Right lobe of liver (tissue), 6 donors: Measurements from ENCODE around the gene HEATR3. TPM values are rescaled to one million over a fixed set of nuclear protein-coding genes. Genes with fewer than 3 reads are reported as not detected.

Experiments
- ATAC-seq, 4 donors: fragments of 200-7000 bp; cut with Tn5 transposase; one replicate each; pipeline ENCODE4 v1.9.1; 2020; ENCODE audit warnings: mild to moderate bottlenecking in 4 of 4, moderate library complexity in 4 of 4
- DNase-seq, 3 donors: peaks; one replicate each; pipeline ENCODE4 v3.0.0-alpha.2; 2020
- H3K27ac ChIP-seq, 3 donors: fragments of 200-600 bp; one replicate each; pipeline ENCODE4 v1.8.0; 2022
- H3K27me3 ChIP-seq, 2 donors: fragments of 200-600 bp; one replicate each; pipeline ENCODE4 v1.8.0; 2022
- H3K36me3 ChIP-seq, 4 donors: fragments of 200-600 bp; sonication (generic) in 1 of 4; one replicate each; pipeline versions ENCODE4 v1.5.1 to v1.8.0; 2017 to 2022; ENCODE audit warnings: control low read depth in 1 of 4
- H3K4me1 ChIP-seq, 4 donors: fragments of 200-600 bp; sonication (generic) in 1 of 4; one replicate each; pipeline versions ENCODE4 v1.5.1 to v1.8.0; 2017 to 2022; ENCODE audit warnings: control low read depth in 1 of 4
- H3K4me3 ChIP-seq, 3 donors: fragments of 200-600 bp; one replicate each; pipeline ENCODE4 v1.8.0; 2022
- H3K9me3 ChIP-seq, 4 donors: fragments of 200-600 bp; sonication (generic) in 1 of 4; one replicate each; pipeline versions ENCODE4 v1.5.1 to v1.8.0; 2017 to 2022; ENCODE audit warnings: control low read depth in 1 of 4
- POLR2A ChIP-seq: fragments of 450-650 bp; IDR thresholded peaks from one replicate; pipeline ENCODE4 v1.6.1; 2017; ENCODE audit warnings: antibody characterized with exemption, mild to moderate bottlenecking
- WGBS: methylation state at CpG from one replicate; pipeline ENCODE4 v1.1.6; 2018; ENCODE audit warnings: low coverage, low lambda C conversion rate; ENCODE audit not compliant: insufficient coverage; ENCODE audit errors: missing lambda C conversion rate; 5-methylcytosine and 5-hydroxymethylcytosine counted together
- intact Hi-C, 2 donors: fragments of 100-400 bp; cut with DNase I; formaldehyde crosslinking; loops; one replicate each; pipeline versions ENCODE4 v1.11.2 to v1.14.1; 2022
- total RNA-seq, 6 experiments: library from RNA; depleted of rRNA in 2 of 6; stranded (reverse); fragments of >200 nt in 2 of 6; fragmentation: NEBNext Ultra II Directional in 3 of 6; extraction: Animal tissue kit (Norgen Biotek cat#: 25700) in 3 of 6; gene quantifications; one replicate each; pipeline versions ENCODE4 v1.1.0 to v1.2.4, GENCODE V29; 2016 to 2023
- TF ChIP-seq, protein P1 (sequence below), 4 donors: fragments of 200-600 bp in 3 of 4; fragments of 450-650 bp in 1 of 4; IDR thresholded peaks; one replicate each; pipeline versions ENCODE4 v1.5.1 to v1.8.0; 2016 to 2022; ENCODE audit warnings: antibody characterized with exemption in 4 of 4, mild to moderate bottlenecking in 2 of 4
- donor health status: DM: no; HTN: yes; CAD: no.
- donor health status: DM: no; HTN: no; CAD: no.
- donor health status: DM: no; HTN: no; CAD: no.
- donor health status: DM: no; HTN: yes; CAD: no.
- donor health status: DM: no; HTN: yes; CAD: no.

Gene HEATR3
- total RNA-seq, 6 experiments from 2014 or later = 8.7 to 21.1 (median 12.2) TPM

DNA sequence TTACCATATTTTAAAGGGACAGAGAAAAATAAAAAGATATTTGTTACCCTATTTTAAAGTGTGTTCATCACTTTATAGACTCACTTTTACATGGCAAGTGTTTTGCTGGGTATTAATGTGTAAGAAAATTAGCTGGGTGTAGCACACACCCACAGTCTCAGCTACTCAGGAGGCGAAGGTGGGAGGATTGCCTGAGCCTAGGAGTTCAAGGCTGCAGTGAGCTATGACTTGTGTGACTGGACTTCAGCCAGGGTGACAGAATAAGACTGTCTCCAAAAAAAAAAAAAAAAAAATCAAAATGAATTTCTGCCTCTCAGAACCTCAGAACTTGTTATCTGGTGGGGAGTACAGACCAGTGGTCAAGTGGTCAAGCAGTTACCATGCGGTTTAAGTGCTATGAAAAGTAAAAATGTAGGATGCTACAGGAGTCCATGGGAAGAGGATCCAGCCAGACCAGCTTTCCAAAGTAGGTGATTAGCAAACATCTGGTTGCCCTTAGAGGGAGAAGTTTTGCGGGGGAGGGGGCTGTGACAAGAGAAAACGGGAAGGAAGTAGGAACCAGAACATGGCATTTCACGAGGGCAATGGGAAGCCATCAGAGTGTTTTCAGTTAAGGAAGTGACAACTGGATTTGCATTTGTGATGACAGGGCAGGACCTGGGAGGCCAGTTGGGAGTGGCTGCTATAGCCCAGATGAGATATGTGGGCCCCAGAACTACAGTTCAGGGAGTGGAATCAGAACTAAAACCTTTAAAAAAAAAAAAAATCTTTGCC is 26.8 kb upstream of the HEATR3 start:
- 40% methylated on average over 4 of the region's 5 CpGs for WGBS
- no peak overlapping the region for H3K4me3 ChIP-seq
- TF ChIP-seq, protein P1, sequence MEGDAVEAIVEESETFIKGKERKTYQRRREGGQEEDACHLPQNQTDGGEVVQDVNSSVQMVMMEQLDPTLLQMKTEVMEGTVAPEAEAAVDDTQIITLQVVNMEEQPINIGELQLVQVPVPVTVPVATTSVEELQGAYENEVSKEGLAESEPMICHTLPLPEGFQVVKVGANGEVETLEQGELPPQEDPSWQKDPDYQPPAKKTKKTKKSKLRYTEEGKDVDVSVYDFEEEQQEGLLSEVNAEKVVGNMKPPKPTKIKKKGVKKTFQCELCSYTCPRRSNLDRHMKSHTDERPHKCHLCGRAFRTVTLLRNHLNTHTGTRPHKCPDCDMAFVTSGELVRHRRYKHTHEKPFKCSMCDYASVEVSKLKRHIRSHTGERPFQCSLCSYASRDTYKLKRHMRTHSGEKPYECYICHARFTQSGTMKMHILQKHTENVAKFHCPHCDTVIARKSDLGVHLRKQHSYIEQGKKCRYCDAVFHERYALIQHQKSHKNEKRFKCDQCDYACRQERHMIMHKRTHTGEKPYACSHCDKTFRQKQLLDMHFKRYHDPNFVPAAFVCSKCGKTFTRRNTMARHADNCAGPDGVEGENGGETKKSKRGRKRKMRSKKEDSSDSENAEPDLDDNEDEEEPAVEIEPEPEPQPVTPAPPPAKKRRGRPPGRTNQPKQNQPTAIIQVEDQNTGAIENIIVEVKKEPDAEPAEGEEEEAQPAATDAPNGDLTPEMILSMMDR (IDR thresholded peaks at IDR 0.05) = no peak
- no peak for TF ChIP-seq POLR2A
- H3K4me1 ChIP-seq = peaks cover 0 to 12% (median 3%) of the 10 kb centered on the region in 4 donors
- intact Hi-C loops = no loop called here
- H3K27ac ChIP-seq = peak overlapping the region in 2 of 3 donors; percentile 27 to 32
- no peaks in the 10 kb centered on the region for H3K9me3 ChIP-seq
- peak; percentile 63 to 80 (median 72) for ATAC-seq
- H3K27me3 ChIP-seq = no peaks in the 10 kb centered on the region
- no peaks in the 10 kb centered on the region for H3K36me3 ChIP-seq
- peak in 2 of 3 donors; percentile 30 to 58 for DNase-seq

DNA sequence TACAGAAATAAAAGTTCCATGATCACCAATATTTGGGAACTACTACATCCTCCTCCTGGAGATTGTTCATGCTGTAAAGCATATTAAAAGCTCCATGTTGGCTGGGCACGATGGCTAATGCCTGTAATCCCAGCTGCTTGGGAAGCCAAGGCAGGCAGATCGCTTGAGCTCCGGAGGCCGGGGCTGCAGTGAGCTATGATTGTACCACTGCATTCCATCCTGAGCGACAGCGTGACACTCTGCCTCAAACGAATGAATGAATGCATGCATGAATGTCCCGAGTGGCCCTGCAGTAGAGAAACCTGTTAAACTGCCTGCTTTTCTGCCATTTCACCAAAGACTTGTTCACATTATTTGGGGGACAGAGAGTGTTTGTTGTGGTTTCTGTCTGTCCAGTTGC is 25.8 kb upstream of the HEATR3 start:
- Histone ChIP-seq H3K27ac (peak overlapping the region in 1 of 3 donors; percentile 32), H3K36me3 (no peaks in the 10 kb centered on the region), H3K27me3 (no peaks in the 10 kb centered on the region), H3K9me3 (no peaks in the 10 kb centered on the region), H3K4me1 (peaks cover 0 to 12% (median 3%) of the 10 kb centered on the region in 4 donors), H3K4me3 (no peak overlapping the region)
- 60% methylated on average over 1 of the region's 8 CpGs for WGBS
- ATAC-seq = no peak
- intact Hi-C loops = no loop called here
- no peak for DNase-seq
- TF ChIP-seq, protein P1 (IDR thresholded peaks at IDR 0.05) = no peak
- no peak for TF ChIP-seq POLR2A

DNA sequence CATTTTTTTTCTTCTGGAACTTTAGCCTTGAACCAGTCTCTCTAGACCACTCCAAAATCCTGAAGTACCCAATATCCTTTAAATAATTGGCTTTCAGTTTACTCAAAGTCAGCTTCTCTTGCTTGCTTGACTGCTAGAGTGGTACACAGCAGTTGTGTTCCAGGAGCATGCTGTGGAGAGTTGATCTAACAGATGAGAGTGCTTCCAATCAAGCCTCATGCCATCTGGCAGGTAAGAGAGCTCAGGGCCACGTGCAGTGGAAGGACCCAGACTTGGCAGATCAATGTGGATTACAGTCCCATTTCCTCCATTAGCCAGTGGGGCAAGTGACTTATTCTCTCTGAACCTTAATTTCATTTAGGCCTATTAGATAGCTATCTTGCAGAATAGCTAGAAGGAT is 25.1 kb upstream of the HEATR3 start:
- H3K9me3 ChIP-seq = no peaks in the 10 kb centered on the region
- H3K4me1 ChIP-seq = peaks cover 0 to 6% (median 3%) of the 10 kb centered on the region in 4 donors
- H3K27me3 ChIP-seq = no peaks in the 10 kb centered on the region
- WGBS = 43% methylated on average over 1 of the region's 1 CpG
- H3K36me3 ChIP-seq = no peaks in the 10 kb centered on the region
- H3K4me3 ChIP-seq = no peak overlapping the region
- TF ChIP-seq, protein P1 (IDR thresholded peaks at IDR 0.05) = no peak
- no peak for TF ChIP-seq POLR2A
- DNase-seq (no peak), ATAC-seq (no peak)
- H3K27ac ChIP-seq = no peak overlapping the region
- intact Hi-C loops = no loop called here

DNA sequence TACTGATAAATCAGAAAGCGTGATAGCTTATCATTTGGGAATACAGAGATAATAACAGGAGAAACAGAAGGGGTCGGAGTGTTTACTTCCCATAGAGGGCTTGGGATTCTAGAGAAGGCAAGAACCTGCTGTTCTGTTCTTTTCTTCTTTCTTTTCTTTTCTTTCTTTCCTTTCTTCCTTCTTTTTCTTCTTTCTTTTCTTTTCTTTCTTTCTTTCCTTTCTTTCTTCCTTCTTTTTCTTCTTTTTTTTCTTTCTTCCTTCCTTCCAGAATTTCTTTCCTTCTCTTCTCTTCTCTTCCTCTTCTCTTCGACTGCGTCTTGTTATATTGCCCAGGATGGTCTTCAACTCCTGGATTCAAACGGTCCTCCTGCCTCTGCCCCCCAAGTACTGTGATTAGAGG is 22.4 kb upstream of the HEATR3 start:
- ATAC-seq (no peak), DNase-seq (no peak)
- Histone ChIP-seq H3K4me3 (no peak overlapping the region), H3K9me3 (no peaks in the 10 kb centered on the region), H3K4me1 (no peaks in the 10 kb centered on the region), H3K27me3 (no peaks in the 10 kb centered on the region), H3K36me3 (no peaks in the 10 kb centered on the region), H3K27ac (no peak overlapping the region)
- 80% methylated on average over 5 of the region's 5 CpGs for WGBS
- intact Hi-C loops = no loop called here
- TF ChIP-seq, protein P1 (IDR thresholded peaks at IDR 0.05) = no peak
- no peak for TF ChIP-seq POLR2A
